ENCODE results near the gene GRIK4. TPM values are rescaled to one million over a fixed set of nuclear protein-coding genes. Genes with fewer than 3 reads are reported as not detected.

The GRIK4 gene
- total and polyA plus RNA-seq, 2 donors (not counting 1 experiment from before 2014, with no cell fraction given) = 0.12 to 0.27 TPM

DNA sequence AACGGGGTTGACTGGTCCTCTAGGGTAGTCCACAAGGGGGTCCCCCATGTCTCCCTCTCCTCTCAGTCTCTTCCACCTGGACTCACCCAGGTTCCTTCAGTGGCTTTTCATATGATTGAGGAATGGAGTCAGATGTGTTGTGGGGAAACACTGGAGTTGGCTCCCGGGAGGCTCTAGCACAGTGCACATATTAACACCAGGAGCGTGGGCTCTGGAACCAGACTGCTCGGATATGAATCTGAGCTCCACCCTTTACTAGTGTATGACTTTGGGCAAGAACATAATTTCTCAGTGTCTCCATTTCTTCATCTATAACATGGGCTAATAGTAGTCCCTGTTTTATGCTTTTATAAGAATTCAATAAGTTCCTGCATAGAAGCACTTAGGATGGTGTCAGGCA, 157.0 kb downstream of the GRIK4 start:
- intact Hi-C loops (cut with micrococcal nuclease) = no loop called here
- Mint-ChIP-seq H3K27me3 (peaks cover 22% of the 10 kb centered on the region), H3K27ac (no peak overlapping the region), H3K9me3 (ENCODE audit: insufficient read depth) (no peaks in the 10 kb centered on the region), H3K4me3 (no peak overlapping the region), H3K4me1 (no peaks in the 10 kb centered on the region)
- POLR2A ChIA-PET = no interaction called here
- DNase-seq (no peak), ATAC-seq (ENCODE audit: low read depth) (no peak)
- Histone ChIP-seq H3K79me2 (ENCODE audit: control insufficient read depth, insufficient read depth, low read length) (no peaks in the 10 kb centered on the region), H3K9ac (ENCODE audit: low read length) (no peak overlapping the region), H3K27me3 (replicated peaks in 1 of 4; ENCODE audit: control extremely low read depth in 1 of 4, control insufficient read depth in 3 of 4, insufficient read depth in 4 of 4, low read length in 3 of 4) (peaks cover 0 to 2% (median 0%) of the 10 kb centered on the region in 4 experiments), H3K27ac (ENCODE audit: low read length in 2 of 2) (no peak overlapping the region), H3K36me3 (replicated peaks in 1 of 2; ENCODE audit: control extremely low read depth in 1 of 2, control insufficient read depth in 1 of 2, extremely low read depth in 1 of 2, insufficient read depth in 2 of 2, low read length in 1 of 2) (no peaks in the 10 kb centered on the region), H3K4me1 (ENCODE audit: control insufficient read depth in 2 of 2, insufficient read depth in 2 of 2, low read length in 2 of 2) (no peaks in the 10 kb centered on the region), H4K20me1 (ENCODE audit: control insufficient read depth, insufficient read depth, low read length, poor library complexity, severe bottlenecking) (no peaks in the 10 kb centered on the region), H3K4me2 (replicated peaks; ENCODE audit: low read depth, low read length, poor library complexity, severe bottlenecking) (no peak overlapping the region), H3K4me3 (ENCODE audit: control extremely low read depth in 1 of 5, extremely low read depth in 1 of 5, insufficient read depth in 1 of 5, low read depth in 2 of 5, low read length in 4 of 5) (no peak overlapping the region), H2AFZ (ENCODE audit: insufficient read depth, low read depth, low read length, poor library complexity, severe bottlenecking) (no peak overlapping the region), H3K9me3 (ENCODE audit: control extremely low read depth in 1 of 3, control insufficient read depth in 2 of 3, insufficient read depth in 1 of 3, low read length in 2 of 3) (peaks cover 0 to 4% (median 0%) of the 10 kb centered on the region in 3 donors)
- CTCF ChIA-PET = interaction anchor here (1.0 kb wide), 1 partner anchor 9 kb away, joined by 3 read pairs; no protein-coding TSS in a partner anchor
- no peak for TF ChIP-seq EZH2 (IDR thresholded peaks at IDR 0.05; ENCODE audit: borderline replicate concordance, insufficient read depth, low read depth, low read length, poor library complexity, severe bottlenecking)
- TF ChIP-seq, protein P1, sequence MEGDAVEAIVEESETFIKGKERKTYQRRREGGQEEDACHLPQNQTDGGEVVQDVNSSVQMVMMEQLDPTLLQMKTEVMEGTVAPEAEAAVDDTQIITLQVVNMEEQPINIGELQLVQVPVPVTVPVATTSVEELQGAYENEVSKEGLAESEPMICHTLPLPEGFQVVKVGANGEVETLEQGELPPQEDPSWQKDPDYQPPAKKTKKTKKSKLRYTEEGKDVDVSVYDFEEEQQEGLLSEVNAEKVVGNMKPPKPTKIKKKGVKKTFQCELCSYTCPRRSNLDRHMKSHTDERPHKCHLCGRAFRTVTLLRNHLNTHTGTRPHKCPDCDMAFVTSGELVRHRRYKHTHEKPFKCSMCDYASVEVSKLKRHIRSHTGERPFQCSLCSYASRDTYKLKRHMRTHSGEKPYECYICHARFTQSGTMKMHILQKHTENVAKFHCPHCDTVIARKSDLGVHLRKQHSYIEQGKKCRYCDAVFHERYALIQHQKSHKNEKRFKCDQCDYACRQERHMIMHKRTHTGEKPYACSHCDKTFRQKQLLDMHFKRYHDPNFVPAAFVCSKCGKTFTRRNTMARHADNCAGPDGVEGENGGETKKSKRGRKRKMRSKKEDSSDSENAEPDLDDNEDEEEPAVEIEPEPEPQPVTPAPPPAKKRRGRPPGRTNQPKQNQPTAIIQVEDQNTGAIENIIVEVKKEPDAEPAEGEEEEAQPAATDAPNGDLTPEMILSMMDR (IDR thresholded peaks at IDR 0.05) = no peak
- WGBS (ENCODE audit: insufficient coverage) = no CpG with 5 or more reads among the region's 4 CpGs

DNA sequence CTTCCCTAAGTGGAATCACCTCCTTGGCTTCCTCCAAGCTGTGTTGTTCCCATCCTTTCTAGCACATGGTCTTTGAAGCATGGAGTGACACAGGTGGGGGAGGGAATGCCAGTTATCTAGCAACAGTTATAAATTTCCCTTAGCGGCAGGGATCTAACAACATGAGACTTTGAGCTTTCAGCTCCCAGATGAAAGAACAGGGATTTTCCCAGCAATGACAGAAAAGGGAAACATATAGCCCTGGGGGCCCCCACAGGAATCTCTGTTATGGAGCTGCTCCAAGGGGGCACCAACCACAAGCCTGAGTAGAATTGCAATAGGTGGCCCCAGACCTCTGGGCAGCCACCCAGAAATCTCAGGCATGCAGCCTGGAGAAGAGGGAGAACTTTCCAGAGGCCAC, 163.0 kb downstream of the GRIK4 start:
- TF ChIP-seq, protein P1 (IDR thresholded peaks at IDR 0.05) = no peak
- TF ChIP-seq EZH2 (IDR thresholded peaks at IDR 0.05; ENCODE audit: borderline replicate concordance, insufficient read depth, low read depth, low read length, poor library complexity, severe bottlenecking) = no peak
- peaks cover 0 to 4% (median 0%) of the 10 kb centered on the region in 3 donors for H3K9me3 ChIP-seq (ENCODE audit: control extremely low read depth in 1 of 3, control insufficient read depth in 2 of 3, insufficient read depth in 1 of 3, low read length in 2 of 3)
- no peak overlapping the region for H3K9ac ChIP-seq (ENCODE audit: low read length)
- ATAC-seq (ENCODE audit: low read depth) (no peak), DNase-seq (no peak)
- no peak overlapping the region for H3K27ac ChIP-seq (ENCODE audit: low read length in 2 of 2)
- no peaks in the 10 kb centered on the region for H4K20me1 ChIP-seq (ENCODE audit: control insufficient read depth, insufficient read depth, low read length, poor library complexity, severe bottlenecking)
- H3K4me3 ChIP-seq (ENCODE audit: control extremely low read depth in 1 of 5, extremely low read depth in 1 of 5, insufficient read depth in 1 of 5, low read depth in 2 of 5, low read length in 4 of 5) = no peak overlapping the region
- peaks cover 0 to 10% (median under 1%) of the 10 kb centered on the region in 4 experiments for H3K27me3 ChIP-seq (replicated peaks in 1 of 4; ENCODE audit: control extremely low read depth in 1 of 4, control insufficient read depth in 3 of 4, insufficient read depth in 4 of 4, low read length in 3 of 4)
- peaks cover 25% of the 10 kb centered on the region for H3K27me3 Mint-ChIP-seq
- CTCF ChIA-PET = interaction anchor here (1.4 kb wide), 1 partner anchor 11 kb away, joined by 7 read pairs; no protein-coding TSS in a partner anchor
- H3K79me2 ChIP-seq (ENCODE audit: control insufficient read depth, insufficient read depth, low read length) = no peaks in the 10 kb centered on the region
- no CpG with 5 or more reads among the region's 1 CpG for WGBS (ENCODE audit: insufficient coverage)
- no peak overlapping the region for H3K27ac Mint-ChIP-seq
- no peak overlapping the region for H3K4me2 ChIP-seq (replicated peaks; ENCODE audit: low read depth, low read length, poor library complexity, severe bottlenecking)
- POLR2A ChIA-PET = no interaction called here
- H3K4me1 Mint-ChIP-seq = no peaks in the 10 kb centered on the region
- no peaks in the 10 kb centered on the region for H3K9me3 Mint-ChIP-seq (ENCODE audit: insufficient read depth)
- H3K36me3 ChIP-seq (replicated peaks in 1 of 2; ENCODE audit: control extremely low read depth in 1 of 2, control insufficient read depth in 1 of 2, extremely low read depth in 1 of 2, insufficient read depth in 2 of 2, low read length in 1 of 2) = no peaks in the 10 kb centered on the region
- H2AFZ ChIP-seq (ENCODE audit: insufficient read depth, low read depth, low read length, poor library complexity, severe bottlenecking) = no peak overlapping the region
- no peak overlapping the region for H3K4me3 Mint-ChIP-seq
- intact Hi-C loops (cut with micrococcal nuclease) = no loop called here
- no peaks in the 10 kb centered on the region for H3K4me1 ChIP-seq (ENCODE audit: control insufficient read depth in 2 of 2, insufficient read depth in 2 of 2, low read length in 2 of 2)
